Lower leg skin (tissue), 3 donors: ENCODE measurements around the gene ARMS2.

Experiments used
- CTCF ChIP-seq, 3 donors: fragments of 450-650 bp; IDR thresholded peaks; one replicate each; pipeline ENCODE4 v1.5.1; 2016; ENCODE audit warnings: antibody characterized with exemption in 3 of 3, mild to moderate bottlenecking in 3 of 3, moderate library complexity in 2 of 3
- POLR2A ChIP-seq, 2 donors: fragments of 450-650 bp; IDR thresholded peaks; one replicate each; pipeline ENCODE4 v1.6.1; 2016 to 2017; ENCODE audit warnings: antibody characterized with exemption in 2 of 2, mild to moderate bottlenecking in 1 of 2, moderate library complexity in 1 of 2

- TF ChIP-seq CTCF (IDR thresholded peaks at IDR 0.05) (no peak), POLR2A (IDR thresholded peaks at IDR 0.05) (no peak)
Measured at GRCh38 chr10:122462533-122463465, 8.3 kb downstream of the ARMS2 start.
